Activated CD8-positive, alpha-beta memory T cell treated with anti-CD3 and anti-CD28 coated beads for 4 hours (primary cell): ENCODE data around the gene HS6ST2.

ENCODE experiments used
- DNase-seq, 2 donors: peaks; one replicate each; pipeline ENCODE4 v3.0.0-alpha.2; 2020; ENCODE audit warnings: low read depth in 2 of 2

Gene HS6ST2

GRCh38 chrX:132742246-132742645, 216.2 kb downstream of the HS6ST2 start:
- no peak for DNase-seq

- no peak for DNase-seq
Measured at GRCh38 chrX:132741689-132742088, 216.7 kb downstream of the HS6ST2 start.

- no peak for DNase-seq
Measured at GRCh38 chrX:132740316-132741123, 217.9 kb downstream of the HS6ST2 start.

- DNase-seq, result no peak
Measured at GRCh38 chrX:132738951-132739350, 219.5 kb downstream of the HS6ST2 start.

- DNase-seq, result peak in 1 of 2 donors; percentile 4
Measured at GRCh38 chrX:132737743-132738142, 220.7 kb downstream of the HS6ST2 start.

- DNase-seq, result no peak
Measured at GRCh38 chrX:132732236-132732635, 226.2 kb downstream of the HS6ST2 start.

- DNase-seq, result no peak
Measured at GRCh38 chrX:132730726-132731125, 227.7 kb downstream of the HS6ST2 start.

GRCh38 chrX:132730266-132730665, 228.2 kb downstream of the HS6ST2 start:
- DNase-seq, result no peak

GRCh38 chrX:132728296-132728695, 230.1 kb downstream of the HS6ST2 start:
- DNase-seq, result no peak

GRCh38 chrX:132718431-132718958, 239.9 kb downstream of the HS6ST2 start:
- no peak for DNase-seq

- no peak for DNase-seq
Measured at GRCh38 chrX:132716006-132716405, 242.4 kb downstream of the HS6ST2 start.

GRCh38 chrX:132714913-132715312, 243.5 kb downstream of the HS6ST2 start:
- DNase-seq, result no peak

GRCh38 chrX:132712350-132712749, 246.1 kb downstream of the HS6ST2 start:
- DNase-seq, result no peak

GRCh38 chrX:132710656-132711155, 247.7 kb downstream of the HS6ST2 start:
- no peak for DNase-seq

- no peak for DNase-seq
Measured at GRCh38 chrX:132708529-132708928, 249.9 kb downstream of the HS6ST2 start.

GRCh38 chrX:132704769-132705168, 253.7 kb downstream of the HS6ST2 start:
- no peak for DNase-seq

GRCh38 chrX:132694382-132694781, 264.0 kb downstream of the HS6ST2 start:
- no peak for DNase-seq

GRCh38 chrX:132692526-132692925, 265.9 kb downstream of the HS6ST2 start:
- no peak for DNase-seq

- DNase-seq, result no peak
Measured at GRCh38 chrX:132692066-132692465, 266.4 kb downstream of the HS6ST2 start.

- no peak for DNase-seq
Measured at GRCh38 chrX:132689612-132690563, 268.5 kb downstream of the HS6ST2 start.

GRCh38 chrX:132685276-132685675, 273.2 kb downstream of the HS6ST2 start:
- no peak for DNase-seq

- no peak for DNase-seq
Measured at GRCh38 chrX:132677233-132677716, 281.2 kb downstream of the HS6ST2 start.
